HepG2 (cell line): ENCODE measurements around the gene PRCP. TPM values are rescaled to one million over a fixed set of nuclear protein-coding genes. Genes with fewer than 3 reads are reported as not detected.

Experiments
- EP300 ChIP-seq, 3 experiments: sonication (generic) in 1 of 3; formaldehyde crosslinking in 1 of 3; IDR thresholded peaks; 2 replicates each; pipeline versions ENCODE4 v1.5.1 to v1.6.1; 2011 to 2020; ENCODE audit warnings: low read depth in 2 of 3, low read length in 2 of 3, borderline replicate concordance in 1 of 3, improper control_type of control experiment in 1 of 3, mild to moderate bottlenecking in 1 of 3, missing genetic modification reagents in 1 of 3, moderate library complexity in 1 of 3
- GFI1 ChIP-seq: sonication (generic); formaldehyde crosslinking; IDR thresholded peaks from 2 replicates; pipeline ENCODE4 v1.5.0; 2020; ENCODE audit warnings: missing genetic modification reagents, mild to moderate bottlenecking, borderline replicate concordance
- HHEX ChIP-seq: IDR thresholded peaks from 2 replicates; pipeline ENCODE4 v1.6.1; 2016; ENCODE audit warnings: control low read depth
- KDM1A ChIP-seq: IDR thresholded peaks from 2 replicates; pipeline ENCODE4 v1.6.1; 2016; ENCODE audit warnings: missing compliant biosample characterization
- NCOA1 ChIP-seq: sonication (generic); formaldehyde crosslinking; IDR thresholded peaks from 2 replicates; pipeline ENCODE4 v1.9.0; 2021; ENCODE audit warnings: missing genetic modification reagents
- PCBP2 ChIP-seq: fragments of 200-400 bp; formaldehyde crosslinking; optimal IDR thresholded peaks from 2 replicates; pipeline ENCODE3; 2018; ENCODE audit warnings: low read length, low read depth; ENCODE audit not compliant: poor library complexity, severe bottlenecking
- ZC3H4 ChIP-seq: sonication (generic); formaldehyde crosslinking; IDR thresholded peaks from 2 replicates; pipeline ENCODE4 v1.4.0; 2020; ENCODE audit warnings: missing genetic modification reagents, borderline replicate concordance
- ZNF484 ChIP-seq: sonication (generic); formaldehyde crosslinking; IDR thresholded peaks from 2 replicates; pipeline ENCODE4 v1.5.1; 2020; ENCODE audit warnings: mild to moderate bottlenecking, low read depth, missing genetic modification reagents, borderline replicate concordance
- ZNF569 ChIP-seq: sonication (generic); formaldehyde crosslinking; IDR thresholded peaks from 2 replicates; pipeline ENCODE4 v1.5.0; 2020; ENCODE audit warnings: mild to moderate bottlenecking, missing genetic modification reagents, moderate library complexity, borderline replicate concordance
- ZNF775 ChIP-seq: sonication (generic); formaldehyde crosslinking; IDR thresholded peaks from 2 replicates; pipeline ENCODE4 v1.4.0; 2020; ENCODE audit warnings: missing genetic modification reagents, mild to moderate bottlenecking, moderate library complexity, borderline replicate concordance
- polyA plus RNA-seq, 8 experiments: library from polyadenylated mRNA; depleted of rRNA in 3 of 8; stranded (reverse) in 7 of 8; unstranded in 1 of 8; fragments of >200 nt; fragmentation: Illumina TruSeq in 4 of 8; extraction: Trizol in 4 of 8; gene quantifications; 2 replicates each; pipeline versions ENCODE4 v1.2.1 to v1.2.3, GENCODE V29; 2011 to 2016; ENCODE audit warnings: low read depth in 4 of 8, missing spikeins in 1 of 8, mixed read lengths in 1 of 8; ENCODE audit not compliant: insufficient read depth in 1 of 8
- total RNA-seq, 5 experiments: library from RNA; depleted of rRNA; stranded (reverse); fragments of >200 nt; fragmentation: Illumina TruSeq; extraction: Trizol; gene quantifications; 2 replicates each; pipeline ENCODE4 v1.2.3, GENCODE V29; 2016; ENCODE audit warnings: low read depth in 1 of 5
- TF ChIP-seq, protein P1 (sequence below): sonication (generic); formaldehyde crosslinking; IDR thresholded peaks from 2 replicates; pipeline ENCODE4 v1.5.0; 2020; ENCODE audit warnings: mild to moderate bottlenecking, missing genetic modification reagents, borderline replicate concordance
- TF ChIP-seq, protein P2 (sequence below): sonication (generic); formaldehyde crosslinking; IDR thresholded peaks from one replicate; pipeline ENCODE4 v1.5.1; 2020; ENCODE audit warnings: mild to moderate bottlenecking, missing genetic modification reagents; ENCODE audit errors: not compliant biosample characterization

Gene PRCP
- total and polyA plus RNA-seq, 2 of the 13 experiments (the other 11 are each of a cell fraction or from before 2014, with no cell fraction given) = 84.2 to 105 TPM

DNA sequence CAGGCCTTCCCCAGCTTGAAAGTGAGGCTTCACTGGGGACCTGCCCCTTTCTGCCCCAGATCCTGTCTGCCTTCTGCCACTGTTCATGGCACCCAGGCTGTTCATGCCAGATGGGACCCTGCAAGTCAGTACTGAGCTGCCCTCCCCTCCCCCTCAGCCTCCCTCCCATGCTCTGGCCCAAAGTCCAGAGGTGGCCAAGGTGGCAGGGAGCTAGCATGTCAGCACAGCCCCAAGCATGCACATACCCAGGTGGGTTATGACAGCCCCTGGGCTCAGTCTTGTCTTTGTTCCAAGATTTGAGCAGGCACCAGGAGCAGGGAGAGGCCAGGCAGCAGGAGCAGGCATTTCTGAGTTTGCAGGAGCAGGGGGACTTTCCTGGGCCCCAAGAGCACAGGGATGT is 45.5 kb upstream of the PRCP start (continued):
- TF ChIP-seq, protein P1, sequence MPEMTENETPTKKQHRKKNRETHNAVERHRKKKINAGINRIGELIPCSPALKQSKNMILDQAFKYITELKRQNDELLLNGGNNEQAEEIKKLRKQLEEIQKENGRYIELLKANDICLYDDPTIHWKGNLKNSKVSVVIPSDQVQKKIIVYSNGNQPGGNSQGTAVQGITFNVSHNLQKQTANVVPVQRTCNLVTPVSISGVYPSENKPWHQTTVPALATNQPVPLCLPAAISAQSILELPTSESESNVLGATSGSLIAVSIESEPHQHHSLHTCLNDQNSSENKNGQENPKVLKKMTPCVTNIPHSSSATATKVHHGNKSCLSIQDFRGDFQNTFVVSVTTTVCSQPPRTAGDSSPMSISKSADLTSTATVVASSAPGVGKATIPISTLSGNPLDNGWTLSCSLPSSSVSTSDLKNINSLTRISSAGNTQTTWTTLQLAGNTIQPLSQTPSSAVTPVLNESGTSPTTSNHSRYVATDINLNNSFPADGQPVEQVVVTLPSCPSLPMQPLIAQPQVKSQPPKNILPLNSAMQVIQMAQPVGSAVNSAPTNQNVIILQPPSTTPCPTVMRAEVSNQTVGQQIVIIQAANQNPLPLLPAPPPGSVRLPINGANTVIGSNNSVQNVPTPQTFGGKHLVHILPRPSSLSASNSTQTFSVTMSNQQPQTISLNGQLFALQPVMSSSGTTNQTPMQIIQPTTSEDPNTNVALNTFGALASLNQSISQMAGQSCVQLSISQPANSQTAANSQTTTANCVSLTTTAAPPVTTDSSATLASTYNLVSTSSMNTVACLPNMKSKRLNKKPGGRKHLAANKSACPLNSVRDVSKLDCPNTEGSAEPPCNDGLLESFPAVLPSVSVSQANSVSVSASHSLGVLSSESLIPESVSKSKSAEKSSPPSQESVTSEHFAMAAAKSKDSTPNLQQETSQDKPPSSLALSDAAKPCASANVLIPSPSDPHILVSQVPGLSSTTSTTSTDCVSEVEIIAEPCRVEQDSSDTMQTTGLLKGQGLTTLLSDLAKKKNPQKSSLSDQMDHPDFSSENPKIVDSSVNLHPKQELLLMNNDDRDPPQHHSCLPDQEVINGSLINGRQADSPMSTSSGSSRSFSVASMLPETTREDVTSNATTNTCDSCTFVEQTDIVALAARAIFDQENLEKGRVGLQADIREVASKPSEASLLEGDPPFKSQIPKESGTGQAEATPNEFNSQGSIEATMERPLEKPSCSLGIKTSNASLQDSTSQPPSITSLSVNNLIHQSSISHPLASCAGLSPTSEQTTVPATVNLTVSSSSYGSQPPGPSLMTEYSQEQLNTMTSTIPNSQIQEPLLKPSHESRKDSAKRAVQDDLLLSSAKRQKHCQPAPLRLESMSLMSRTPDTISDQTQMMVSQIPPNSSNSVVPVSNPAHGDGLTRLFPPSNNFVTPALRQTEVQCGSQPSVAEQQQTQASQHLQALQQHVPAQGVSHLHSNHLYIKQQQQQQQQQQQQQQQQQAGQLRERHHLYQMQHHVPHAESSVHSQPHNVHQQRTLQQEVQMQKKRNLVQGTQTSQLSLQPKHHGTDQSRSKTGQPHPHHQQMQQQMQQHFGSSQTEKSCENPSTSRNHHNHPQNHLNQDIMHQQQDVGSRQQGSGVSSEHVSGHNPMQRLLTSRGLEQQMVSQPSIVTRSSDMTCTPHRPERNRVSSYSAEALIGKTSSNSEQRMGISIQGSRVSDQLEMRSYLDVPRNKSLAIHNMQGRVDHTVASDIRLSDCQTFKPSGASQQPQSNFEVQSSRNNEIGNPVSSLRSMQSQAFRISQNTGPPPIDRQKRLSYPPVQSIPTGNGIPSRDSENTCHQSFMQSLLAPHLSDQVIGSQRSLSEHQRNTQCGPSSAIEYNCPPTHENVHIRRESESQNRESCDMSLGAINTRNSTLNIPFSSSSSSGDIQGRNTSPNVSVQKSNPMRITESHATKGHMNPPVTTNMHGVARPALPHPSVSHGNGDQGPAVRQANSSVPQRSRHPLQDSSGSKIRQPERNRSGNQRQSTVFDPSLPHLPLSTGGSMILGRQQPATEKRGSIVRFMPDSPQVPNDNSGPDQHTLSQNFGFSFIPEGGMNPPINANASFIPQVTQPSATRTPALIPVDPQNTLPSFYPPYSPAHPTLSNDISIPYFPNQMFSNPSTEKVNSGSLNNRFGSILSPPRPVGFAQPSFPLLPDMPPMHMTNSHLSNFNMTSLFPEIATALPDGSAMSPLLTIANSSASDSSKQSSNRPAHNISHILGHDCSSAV (CRISPR knock-in tag) = no peak
- TF ChIP-seq ZNF775 (CRISPR knock-in tag) (no peak), ZNF484 (no peak), ZNF569 (no peak), EP300 (IDR thresholded peaks at IDR 0.05; ENCODE audit: low read depth in 2 of 2, low read length in 2 of 2) (peak in 1 of 2 experiments; percentile 10; a peak in 1 of 4 replicates), EP300 (CRISPR knock-in tag; IDR thresholded peaks at IDR 0.05; ENCODE audit: borderline replicate concordance) (no peak), ZC3H4 (CRISPR knock-in tag) (no peak), NCOA1 (no peak), KDM1A (CRISPR knock-in tag) (no peak), GFI1 (CRISPR knock-in tag) (no peak), PCBP2 (no peak), HHEX (peak; percentile 26; the same call in 1 of the 2 replicates)
- TF ChIP-seq, protein P2, sequence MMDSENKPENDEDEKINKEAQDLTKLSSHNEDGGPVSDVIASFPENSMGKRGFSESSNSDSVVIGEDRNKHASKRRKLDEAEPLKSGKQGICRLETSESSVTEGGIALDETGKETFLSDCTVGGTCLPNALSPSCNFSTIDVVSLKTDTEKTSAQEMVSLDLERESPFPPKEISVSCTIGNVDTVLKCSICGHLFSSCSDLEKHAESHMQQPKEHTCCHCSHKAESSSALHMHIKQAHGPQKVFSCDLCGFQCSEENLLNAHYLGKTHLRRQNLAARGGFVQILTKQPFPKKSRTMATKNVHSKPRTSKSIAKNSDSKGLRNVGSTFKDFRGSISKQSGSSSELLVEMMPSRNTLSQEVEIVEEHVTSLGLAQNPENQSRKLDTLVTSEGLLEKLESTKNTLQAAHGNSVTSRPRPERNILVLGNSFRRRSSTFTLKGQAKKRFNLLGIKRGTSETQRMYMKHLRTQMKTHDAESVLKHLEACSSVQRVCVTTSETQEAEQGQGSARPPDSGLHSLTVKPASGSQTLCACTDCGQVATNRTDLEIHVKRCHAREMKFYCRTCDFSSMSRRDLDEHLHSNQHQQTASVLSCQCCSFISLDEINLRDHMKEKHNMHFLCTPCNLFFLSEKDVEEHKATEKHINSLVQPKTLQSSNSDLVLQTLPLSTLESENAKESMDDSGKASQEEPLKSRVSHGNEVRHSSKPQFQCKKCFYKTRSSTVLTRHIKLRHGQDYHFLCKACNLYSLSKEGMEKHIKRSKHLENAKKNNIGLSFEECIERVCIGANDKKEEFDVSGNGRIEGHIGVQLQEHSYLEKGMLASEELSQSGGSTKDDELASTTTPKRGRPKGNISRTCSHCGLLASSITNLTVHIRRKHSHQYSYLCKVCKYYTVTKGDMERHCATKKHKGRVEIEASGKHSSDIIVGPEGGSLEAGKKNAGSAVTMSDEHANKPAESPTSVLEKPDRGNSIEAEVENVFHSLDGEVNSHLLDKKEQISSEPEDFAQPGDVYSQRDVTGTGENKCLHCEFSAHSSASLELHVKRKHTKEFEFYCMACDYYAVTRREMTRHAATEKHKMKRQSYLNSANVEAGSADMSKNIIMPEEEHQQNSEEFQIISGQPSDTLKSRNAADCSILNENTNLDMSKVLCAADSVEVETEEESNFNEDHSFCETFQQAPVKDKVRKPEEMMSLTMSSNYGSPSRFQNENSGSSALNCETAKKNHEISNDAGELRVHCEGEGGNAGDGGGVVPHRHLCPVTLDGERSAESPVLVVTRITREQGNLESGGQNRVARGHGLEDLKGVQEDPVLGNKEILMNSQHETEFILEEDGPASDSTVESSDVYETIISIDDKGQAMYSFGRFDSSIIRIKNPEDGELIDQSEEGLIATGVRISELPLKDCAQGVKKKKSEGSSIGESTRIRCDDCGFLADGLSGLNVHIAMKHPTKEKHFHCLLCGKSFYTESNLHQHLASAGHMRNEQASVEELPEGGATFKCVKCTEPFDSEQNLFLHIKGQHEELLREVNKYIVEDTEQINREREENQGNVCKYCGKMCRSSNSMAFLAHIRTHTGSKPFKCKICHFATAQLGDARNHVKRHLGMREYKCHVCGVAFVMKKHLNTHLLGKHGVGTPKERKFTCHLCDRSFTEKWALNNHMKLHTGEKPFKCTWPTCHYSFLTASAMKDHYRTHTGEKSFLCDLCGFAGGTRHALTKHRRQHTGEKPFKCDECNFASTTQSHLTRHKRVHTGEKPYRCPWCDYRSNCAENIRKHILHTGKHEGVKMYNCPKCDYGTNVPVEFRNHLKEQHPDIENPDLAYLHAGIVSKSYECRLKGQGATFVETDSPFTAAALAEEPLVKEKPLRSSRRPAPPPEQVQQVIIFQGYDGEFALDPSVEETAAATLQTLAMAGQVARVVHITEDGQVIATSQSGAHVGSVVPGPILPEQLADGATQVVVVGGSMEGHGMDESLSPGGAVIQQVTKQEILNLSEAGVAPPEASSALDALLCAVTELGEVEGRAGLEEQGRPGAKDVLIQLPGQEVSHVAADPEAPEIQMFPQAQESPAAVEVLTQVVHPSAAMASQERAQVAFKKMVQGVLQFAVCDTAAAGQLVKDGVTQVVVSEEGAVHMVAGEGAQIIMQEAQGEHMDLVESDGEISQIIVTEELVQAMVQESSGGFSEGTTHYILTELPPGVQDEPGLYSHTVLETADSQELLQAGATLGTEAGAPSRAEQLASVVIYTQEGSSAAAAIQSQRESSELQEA = no peak
